HepG2 (cell line): Measurements from ENCODE around the gene KCNK15.

Experiments
- CTCF ChIP-seq: sonication (generic); formaldehyde crosslinking; IDR thresholded peaks from 2 replicates; pipeline ENCODE4 v1.5.0; 2020; ENCODE audit warnings: mild to moderate bottlenecking, missing genetic modification reagents, moderate library complexity
- EZH2 ChIP-seq: conservative IDR thresholded peaks from 2 replicates; pipeline ENCODE4 v1.6.1; 2012; ENCODE audit warnings: mild to moderate bottlenecking, low read depth, low read length, moderate library complexity
- NFIB ChIP-seq: sonication (generic); formaldehyde crosslinking; IDR thresholded peaks from 2 replicates; pipeline ENCODE4 v1.9.0; 2021; ENCODE audit warnings: missing genetic modification reagents, mild to moderate bottlenecking, borderline replicate concordance
- RBAK ChIP-seq: sonication (generic); formaldehyde crosslinking; IDR thresholded peaks from 2 replicates; pipeline ENCODE4 v1.5.1; 2020; ENCODE audit warnings: mild to moderate bottlenecking, missing genetic modification reagents
- TAF15 ChIP-seq: fragments of 200-400 bp; formaldehyde crosslinking; IDR thresholded peaks from one replicate; pipeline ENCODE4 v1.6.1; 2018; ENCODE audit warnings: mild to moderate bottlenecking, low read depth, low read length; ENCODE audit not compliant: poor library complexity, severe bottlenecking
- USF2 ChIP-seq, 2 experiments: sonication (generic) in 1 of 2; formaldehyde crosslinking in 1 of 2; IDR thresholded peaks; 2 replicates each; pipeline versions ENCODE4 v1.5.1 to v1.6.1; 2011 to 2020; ENCODE audit warnings: borderline replicate concordance in 1 of 2, low read depth in 1 of 2, low read length in 1 of 2, mild to moderate bottlenecking in 1 of 2, missing genetic modification reagents in 1 of 2, moderate library complexity in 1 of 2
- ZNF367 ChIP-seq: sonication (generic); formaldehyde crosslinking; IDR thresholded peaks from 2 replicates; pipeline ENCODE4 v1.4.0; 2020; ENCODE audit warnings: missing genetic modification reagents, borderline replicate concordance
- ZNF639 ChIP-seq: conservative IDR thresholded peaks from 2 replicates; pipeline ENCODE4 v1.6.1; 2018; ENCODE audit warnings: missing genetic modification reagents

- no peak for TF ChIP-seq NFIB (CRISPR knock-in tag)
- no peak for TF ChIP-seq ZNF639
- no peak for TF ChIP-seq CTCF
- TF ChIP-seq TAF15, result no peak
- no peak for TF ChIP-seq USF2 (IDR thresholded peaks at IDR 0.05; ENCODE audit: low read depth, low read length)
- no peak for TF ChIP-seq USF2 (CRISPR knock-in tag; IDR thresholded peaks at IDR 0.05; ENCODE audit: borderline replicate concordance)
- no peak for TF ChIP-seq RBAK
- TF ChIP-seq EZH2, result no peak
- no peak for TF ChIP-seq ZNF367 (CRISPR knock-in tag)
These were observed 505 bp upstream of the KCNK15 start for GRCh38 chr20:44745122-44745597.
